Activated T-cell treated with anti-CD3 and anti-CD28 coated beads, Interleukin-2, amount 50 U/mL, for 72 hours (primary cell): Measurements from ENCODE around the gene EMC6. TPM values are rescaled to one million over a fixed set of nuclear protein-coding genes. Genes with fewer than 3 reads are reported as not detected.

Source experiments
- ATAC-seq, 2 donors: fragments of 150-1000 bp; cut with Tn5 transposase; replicated peaks in 1 of 2; 2 replicates each; pipeline ENCODE4 v1.10.0; 2021; ENCODE audit warnings: moderate library complexity in 2 of 2, mild to moderate bottlenecking in 1 of 2
- DNase-seq, 2 donors: peaks; one replicate each; pipeline ENCODE4 v3.0.0; 2021 to 2022; ENCODE audit warnings: mixed read lengths in 1 of 2
- H3K27ac Mint-ChIP-seq: one replicate; pipeline ENCODE4 v1.8.0; 2022; ENCODE audit warnings: mild to moderate bottlenecking, moderate library complexity, mixed read lengths
- H3K27me3 Mint-ChIP-seq: one replicate; pipeline ENCODE4 v1.8.0; 2022; ENCODE audit warnings: low read depth, mixed read lengths
- H3K36me3 Mint-ChIP-seq, 2 donors: one replicate each; pipeline ENCODE4 v1.8.0; 2022; ENCODE audit warnings: mixed read lengths in 2 of 2, mild to moderate bottlenecking in 1 of 2; ENCODE audit not compliant: insufficient read depth in 2 of 2
- H3K4me1 Mint-ChIP-seq: one replicate; pipeline ENCODE4 v1.8.0; 2022; ENCODE audit warnings: low read depth, mixed read lengths
- H3K4me3 Mint-ChIP-seq, 2 donors: one replicate each; pipeline ENCODE4 v1.8.0; 2022; ENCODE audit warnings: mild to moderate bottlenecking in 2 of 2, mixed read lengths in 2 of 2, moderate library complexity in 2 of 2
- H3K9me3 Mint-ChIP-seq, 2 donors: one replicate each; pipeline ENCODE4 v1.8.0; 2022; ENCODE audit warnings: mixed read lengths in 2 of 2
- total RNA-seq, 2 donors: library from RNA; stranded (reverse); gene quantifications; one replicate each; pipeline ENCODE4 v1.2.3, GENCODE V29; 2022

EMC6 gene
- total RNA-seq, 2 donors from 2014 or later, result 44.0 to 45.0 TPM

DNA sequence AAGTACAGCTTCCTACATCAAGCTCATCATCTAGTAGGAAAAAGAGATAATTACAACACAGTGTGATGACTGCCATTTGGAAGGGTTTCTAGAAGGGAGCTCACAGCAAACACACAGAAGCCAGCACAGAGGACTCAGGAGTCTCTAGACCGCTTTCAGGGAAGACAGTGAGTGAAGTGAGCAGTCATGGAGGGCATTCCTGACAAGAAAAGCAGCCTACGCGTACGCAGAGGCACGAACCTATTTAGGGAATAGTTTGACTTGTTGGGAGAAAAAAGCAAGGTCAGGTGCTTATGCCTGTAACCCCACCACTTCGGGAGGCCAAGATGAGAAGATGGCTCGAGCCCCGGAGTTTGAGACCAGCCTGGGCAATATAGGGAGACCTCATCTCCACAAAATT, 46.7 kb downstream of the EMC6 start:
- DNase-seq, result no peak
- no peaks in the 10 kb centered on the region for H3K27me3 Mint-ChIP-seq
- H3K4me1 Mint-ChIP-seq, result peaks cover 54% of the 10 kb centered on the region
- peak overlapping the region; percentile 58 for H3K27ac Mint-ChIP-seq
- no peaks in the 10 kb centered on the region for H3K9me3 Mint-ChIP-seq
- no peak for ATAC-seq
- peaks cover 23 to 50% of the 10 kb centered on the region in 2 donors for H3K36me3 Mint-ChIP-seq
- H3K4me3 Mint-ChIP-seq, result no peak overlapping the region

DNA sequence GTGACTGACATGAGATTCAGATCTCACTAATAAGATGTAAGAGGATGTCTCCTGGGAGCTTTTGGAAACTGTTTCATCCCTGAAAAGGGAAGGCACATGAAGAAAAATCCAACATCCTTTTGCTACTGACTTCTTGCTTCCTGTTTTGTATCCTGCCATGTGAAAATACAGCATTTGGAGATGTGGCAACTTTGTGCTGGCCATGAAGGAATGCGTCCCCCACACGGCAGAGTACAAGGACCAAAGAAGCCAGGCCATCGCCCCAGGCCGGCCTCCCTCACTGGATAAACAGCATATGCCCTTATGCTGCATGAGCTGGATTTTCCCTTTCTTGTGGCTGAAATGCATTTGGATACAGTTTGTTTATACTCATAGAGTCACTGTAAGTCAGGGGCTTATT, 49.6 kb downstream of the EMC6 start:
- H3K9me3 Mint-ChIP-seq, result no peaks in the 10 kb centered on the region
- H3K27me3 Mint-ChIP-seq, result no peaks in the 10 kb centered on the region
- peak overlapping the region; percentile 53 for H3K27ac Mint-ChIP-seq
- no peak for ATAC-seq
- H3K36me3 Mint-ChIP-seq, result peaks cover 20 to 61% of the 10 kb centered on the region in 2 donors
- H3K4me3 Mint-ChIP-seq, result peak overlapping the region in 1 of 2 donors; percentile 17
- no peak for DNase-seq
- peaks cover 55% of the 10 kb centered on the region for H3K4me1 Mint-ChIP-seq

DNA sequence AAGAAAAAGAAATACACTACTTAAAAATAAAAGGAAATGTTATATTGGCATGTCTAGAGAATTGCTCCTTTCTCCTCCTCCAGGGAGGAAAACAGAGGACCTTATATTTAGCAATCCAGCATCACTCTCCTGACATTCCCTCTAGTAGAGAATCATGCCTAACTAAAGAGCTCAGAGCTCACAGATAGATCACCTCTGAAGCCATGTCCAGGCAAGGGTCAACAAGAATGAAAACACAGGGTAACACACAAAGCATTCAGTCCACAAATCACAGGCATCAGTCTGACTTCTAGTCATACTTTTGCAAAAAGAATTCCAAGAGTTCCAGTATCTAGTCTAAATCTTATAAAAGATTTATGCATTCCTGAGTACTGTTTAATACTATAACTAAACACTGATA, 50.7 kb downstream of the EMC6 start:
- H3K36me3 Mint-ChIP-seq, result peaks cover 20 to 59% of the 10 kb centered on the region in 2 donors
- ATAC-seq (no peak), DNase-seq (no peak)
- H3K27ac Mint-ChIP-seq, result no peak overlapping the region
- no peaks in the 10 kb centered on the region for H3K27me3 Mint-ChIP-seq
- peak overlapping the region in 1 of 2 donors; percentile 0 for H3K4me3 Mint-ChIP-seq
- no peaks in the 10 kb centered on the region for H3K9me3 Mint-ChIP-seq
- H3K4me1 Mint-ChIP-seq, result peaks cover 48% of the 10 kb centered on the region

Other genes with a start within 250 kb of the EMC6 start
- not detected for gene OR1E2, start 235.0 kb upstream of the EMC6 start, total RNA-seq
- under 1 TPM in 1 of 2 donors, not detected in 1; 0.37 TPM for gene SPATA22, start 197.0 kb upstream of the EMC6 start, total RNA-seq
- under 1 TPM in 1 of 2 donors, not detected in 1; 0.34 TPM for gene ASPA, start 192.8 kb upstream of the EMC6 start, total RNA-seq
- 1 to 10 TPM; 2.0 to 2.6 TPM for gene TRPV3, start 111.0 kb upstream of the EMC6 start, total RNA-seq
- gene TRPV1, start 59.4 kb upstream of the EMC6 start, total RNA-seq, result 1 to 10 TPM; 4.1 to 5.1 TPM
- gene SHPK, start 32.6 kb upstream of the EMC6 start, total RNA-seq, result 1 to 10 TPM; 9.2 to 9.4 TPM
- gene CTNS, start 32.1 kb upstream of the EMC6 start, total RNA-seq, result 10 to 100 TPM; 10.5 to 12.1 TPM
- 10 to 100 TPM; 10.6 to 12.3 TPM for gene TAX1BP3, start 234 bp upstream of the EMC6 start, total RNA-seq
- 10 to 100 TPM; 46.5 to 60.1 TPM for gene P2RX5, start 27.3 kb downstream of the EMC6 start, total RNA-seq
- gene HASPIN, start 55.1 kb downstream of the EMC6 start, total RNA-seq, result 10 to 100 TPM; 23.2 to 25.7 TPM
- 10 to 100 TPM; 62.1 to 86.3 TPM for gene ITGAE, start 132.4 kb downstream of the EMC6 start, total RNA-seq
- 10 to 100 TPM; 65.1 to 65.8 TPM for gene NCBP3, start 177.4 kb downstream of the EMC6 start, total RNA-seq
- gene CAMKK1, start 224.2 kb downstream of the EMC6 start, total RNA-seq, result 1 to 10 TPM; 2.2 to 2.6 TPM
- 1 to 10 TPM; 1.6 to 2.3 TPM for gene P2RX1, start 247.7 kb downstream of the EMC6 start, total RNA-seq